ENCODE data around the gene MAP3K15.
"Not testable (repeated sequence)": the region's sequence is repeated elsewhere in the genome, so short reads cannot be mapped to it uniquely, and the experiment has no call there.

MAP3K15 gene

DNA sequence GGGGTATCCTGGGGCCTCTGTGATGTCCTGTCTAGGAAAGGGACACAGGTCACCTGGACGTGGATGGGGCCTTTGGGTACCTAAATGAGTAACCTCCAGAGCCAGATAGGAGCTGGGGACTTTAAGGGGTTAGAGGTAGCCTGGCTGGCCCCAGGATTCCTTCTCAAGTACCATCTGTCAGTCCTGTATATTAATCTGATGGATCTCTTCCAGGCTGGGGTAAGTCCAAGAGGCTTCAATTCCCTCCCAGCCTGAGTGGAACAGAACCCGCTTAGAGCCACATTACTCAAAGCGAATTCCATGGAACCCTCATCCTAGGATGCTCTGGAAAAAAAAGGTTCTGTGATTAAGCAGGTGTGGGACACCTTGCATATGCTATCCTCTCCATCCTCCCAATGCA, 24.8 kb upstream of the MAP3K15 start:
- no peak for DNase-seq (ENCODE audit: low read depth in 2 of 2)

DNA sequence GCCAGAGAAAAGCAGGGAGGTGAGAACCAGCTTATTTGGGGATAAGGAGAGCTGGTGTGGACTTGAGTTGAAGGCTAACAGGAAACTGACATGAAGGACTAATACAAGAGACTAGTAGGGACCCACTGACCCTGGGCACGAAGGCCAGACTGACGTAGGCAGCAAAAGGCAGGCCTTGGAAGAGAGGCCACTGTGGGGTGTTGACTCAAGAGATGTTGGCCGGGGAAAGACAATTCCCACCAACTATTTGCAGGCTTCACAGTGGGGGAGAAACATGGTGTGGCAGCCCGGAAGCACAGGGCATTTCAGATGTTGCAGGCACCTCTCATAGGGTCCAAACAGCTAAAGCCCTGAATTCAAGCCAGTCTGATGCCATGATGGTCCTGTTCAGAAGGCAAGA, 24.4 kb upstream of the MAP3K15 start:
- no peak for DNase-seq (ENCODE audit: low read depth in 2 of 2)

DNA sequence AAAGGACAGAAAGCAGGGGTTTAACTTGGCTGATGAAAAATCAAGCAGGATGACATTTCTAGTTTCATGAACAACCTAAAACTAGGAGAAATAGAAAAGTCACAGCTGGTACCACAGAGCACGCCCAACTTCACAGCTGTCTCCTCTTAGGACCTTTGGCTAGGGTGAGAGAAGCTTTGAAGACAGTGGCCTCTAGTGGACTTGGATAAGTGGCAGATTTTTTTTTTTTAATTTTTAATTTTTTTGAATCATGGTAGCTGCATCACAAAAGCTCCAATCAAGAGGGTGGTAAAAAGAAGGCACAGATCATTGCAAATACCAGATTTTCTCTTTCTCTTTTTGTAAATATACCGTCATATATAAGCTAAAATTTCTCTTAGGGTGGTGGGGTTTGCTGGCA, 20.2 kb upstream of the MAP3K15 start:
- DNase-seq (ENCODE audit: low read depth in 2 of 2) = no peak

DNA sequence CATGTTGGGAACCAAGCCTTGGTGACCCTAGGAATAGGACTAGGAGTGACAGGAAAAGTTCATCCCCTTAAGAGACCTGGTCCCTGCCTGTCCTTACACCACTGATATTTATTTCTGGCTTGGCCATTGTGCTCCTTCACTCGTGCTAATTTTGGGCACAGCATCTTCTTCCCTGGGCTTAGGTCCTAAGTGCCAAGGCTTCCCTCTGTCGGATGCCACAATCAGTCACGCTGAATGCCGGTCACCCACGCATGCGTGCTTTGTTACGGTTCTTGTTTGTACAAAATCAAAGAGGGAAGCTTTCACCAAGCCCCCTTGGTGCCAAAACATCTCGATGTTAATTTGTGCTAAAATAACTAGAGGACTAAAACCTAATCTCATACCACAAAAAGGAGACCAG, 17.4 kb upstream of the MAP3K15 start:
- DNase-seq (ENCODE audit: low read depth in 2 of 2) = no peak

DNA sequence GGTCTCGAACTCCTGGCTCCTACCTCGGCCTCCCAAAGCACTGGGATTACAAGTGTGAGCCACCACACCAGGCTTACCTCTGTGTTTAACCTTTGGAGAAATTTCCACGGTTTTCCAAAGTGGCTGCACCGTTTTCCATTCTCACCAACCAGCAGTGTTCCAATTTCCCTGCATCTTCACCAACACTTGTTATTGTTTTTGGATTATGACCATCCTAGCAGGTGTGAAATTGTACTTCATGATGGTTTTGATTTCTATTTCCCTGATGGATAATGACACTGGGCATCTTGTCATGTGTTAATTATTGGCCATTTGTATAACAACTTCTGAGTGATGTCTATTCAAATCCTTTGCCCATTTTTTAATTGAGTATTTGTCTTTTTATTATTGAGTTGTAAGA, 2.7 kb upstream of the MAP3K15 start:
- no peak for DNase-seq (ENCODE audit: low read depth in 2 of 2)

DNA sequence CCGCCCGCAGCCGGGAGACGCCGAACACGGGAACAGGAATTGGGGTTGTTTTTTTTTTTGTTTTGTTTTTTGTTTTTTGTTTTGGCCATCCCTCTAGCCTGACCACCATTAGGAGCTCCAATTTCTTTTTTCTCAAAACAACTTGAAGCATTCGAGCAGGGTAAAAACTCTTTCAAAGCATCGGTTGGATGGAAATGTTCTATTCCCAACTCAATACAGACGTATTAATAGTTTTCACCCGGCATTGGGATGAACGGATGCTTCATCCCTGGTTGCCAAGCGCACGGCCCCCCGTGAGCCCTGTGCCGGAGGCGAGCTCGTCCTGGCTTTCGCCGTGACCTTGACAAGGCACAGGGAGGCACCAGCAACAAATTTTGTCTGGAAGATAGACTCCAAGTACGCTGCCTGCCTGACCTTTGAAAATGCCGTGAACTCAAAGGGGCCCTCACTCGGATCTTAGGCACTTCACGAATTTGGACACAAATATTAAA, 352 bp upstream of the MAP3K15 start:
- DNase-seq (ENCODE audit: low read depth in 2 of 2) = no peak

DNA sequence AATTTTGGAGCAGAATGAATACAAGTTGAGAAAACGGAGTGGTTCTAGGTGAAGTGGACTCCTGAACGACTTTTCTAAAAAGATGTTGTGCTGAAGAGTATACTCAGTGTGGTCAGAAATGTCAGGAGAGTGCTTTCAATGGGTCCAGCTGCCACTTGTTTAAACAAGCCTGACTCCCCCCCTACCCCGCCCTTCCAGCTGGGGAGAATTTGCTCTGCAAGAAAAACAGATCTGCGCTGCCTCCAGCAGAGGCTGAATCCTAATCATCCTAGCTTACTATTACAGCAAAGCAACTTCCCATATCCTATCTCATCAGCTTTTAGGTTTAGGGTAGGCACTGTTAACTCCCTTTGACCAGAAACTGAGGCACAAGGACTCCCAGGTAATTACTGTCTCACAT, 1.9 kb downstream of the MAP3K15 start:
- DNase-seq (ENCODE audit: low read depth in 2 of 2) = no peak

DNA sequence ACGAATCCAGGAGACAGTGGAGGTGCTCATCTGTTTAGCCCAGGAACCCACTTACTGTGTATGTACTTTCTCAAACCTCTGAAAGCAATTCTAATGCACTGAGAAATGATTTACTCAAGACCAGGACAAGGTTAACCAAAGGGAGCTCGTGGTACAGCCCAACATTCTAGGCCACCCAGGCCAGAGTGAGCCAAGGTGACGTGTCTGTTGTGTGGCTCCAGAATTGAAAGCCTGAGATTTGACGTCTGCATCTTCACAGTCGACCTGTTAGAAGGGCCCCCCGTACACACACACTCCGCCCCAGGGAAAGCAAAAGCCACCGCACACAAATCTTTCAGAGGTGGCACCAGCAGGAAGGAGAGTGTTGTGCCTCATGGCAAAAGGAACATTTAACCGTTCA, 2.3 kb downstream of the MAP3K15 start:
- DNase-seq (ENCODE audit: low read depth in 2 of 2) = no peak

DNA sequence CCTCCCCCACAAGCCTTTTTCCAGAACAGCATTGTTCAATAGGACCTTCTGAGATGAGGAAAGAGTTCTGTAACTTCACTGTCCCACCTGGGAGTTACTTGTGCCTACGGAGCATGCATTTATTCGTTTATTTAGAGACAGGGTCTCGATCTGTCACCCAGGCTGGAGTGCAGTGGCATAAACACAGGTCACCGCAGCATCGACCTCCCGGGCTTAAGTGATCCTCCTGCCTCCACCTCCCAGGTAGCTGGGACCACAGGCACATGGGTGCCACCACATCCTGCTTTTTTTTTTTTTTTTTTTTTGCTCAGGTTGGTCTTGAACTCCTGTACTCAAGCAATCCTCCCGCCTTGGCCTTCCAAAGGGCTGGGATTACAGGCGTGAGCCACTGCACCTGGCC, 2.9 kb downstream of the MAP3K15 start:
- DNase-seq (ENCODE audit: low read depth in 2 of 2) = no peak

DNA sequence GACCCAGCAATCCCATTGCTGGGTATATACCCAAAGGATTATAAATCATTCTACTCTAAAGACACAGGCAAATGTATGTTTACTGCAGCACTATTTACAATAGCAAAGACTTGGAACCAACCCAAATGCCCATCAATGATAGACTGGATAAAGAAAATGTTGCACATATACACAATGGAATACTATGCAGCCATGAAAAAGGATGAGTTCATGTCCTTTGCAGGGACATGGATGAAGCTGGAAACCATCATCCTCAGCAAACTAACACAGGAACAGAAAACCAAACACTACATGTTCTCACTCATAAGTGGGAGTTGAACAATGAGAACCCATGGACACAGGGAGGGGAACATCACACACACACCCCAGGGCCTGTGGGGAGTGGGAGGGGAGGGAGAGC, 3.5 kb downstream of the MAP3K15 start:
- DNase-seq (ENCODE audit: low read depth in 2 of 2) = not testable (repeated sequence)

DNA sequence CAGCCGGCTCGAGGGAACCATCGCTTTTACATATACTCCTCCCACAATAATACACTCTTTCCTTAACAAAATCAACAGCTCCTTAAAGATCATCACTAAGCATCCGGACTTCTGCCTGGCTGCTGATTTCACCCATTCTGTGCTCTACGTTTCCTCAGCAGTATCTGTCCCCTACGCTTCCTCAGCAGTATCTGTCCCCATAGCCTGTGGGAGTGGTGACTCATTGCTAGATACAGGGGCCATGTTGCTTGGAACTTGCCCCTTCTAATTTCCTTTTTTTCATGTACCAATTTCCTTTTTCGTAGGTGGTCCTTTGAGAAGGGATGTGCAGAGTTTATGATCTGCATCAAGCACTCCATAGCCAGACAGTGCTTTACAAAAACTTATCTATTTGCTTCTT, 18.6 kb downstream of the MAP3K15 start:
- DNase-seq (ENCODE audit: low read depth in 2 of 2) = no peak

DNA sequence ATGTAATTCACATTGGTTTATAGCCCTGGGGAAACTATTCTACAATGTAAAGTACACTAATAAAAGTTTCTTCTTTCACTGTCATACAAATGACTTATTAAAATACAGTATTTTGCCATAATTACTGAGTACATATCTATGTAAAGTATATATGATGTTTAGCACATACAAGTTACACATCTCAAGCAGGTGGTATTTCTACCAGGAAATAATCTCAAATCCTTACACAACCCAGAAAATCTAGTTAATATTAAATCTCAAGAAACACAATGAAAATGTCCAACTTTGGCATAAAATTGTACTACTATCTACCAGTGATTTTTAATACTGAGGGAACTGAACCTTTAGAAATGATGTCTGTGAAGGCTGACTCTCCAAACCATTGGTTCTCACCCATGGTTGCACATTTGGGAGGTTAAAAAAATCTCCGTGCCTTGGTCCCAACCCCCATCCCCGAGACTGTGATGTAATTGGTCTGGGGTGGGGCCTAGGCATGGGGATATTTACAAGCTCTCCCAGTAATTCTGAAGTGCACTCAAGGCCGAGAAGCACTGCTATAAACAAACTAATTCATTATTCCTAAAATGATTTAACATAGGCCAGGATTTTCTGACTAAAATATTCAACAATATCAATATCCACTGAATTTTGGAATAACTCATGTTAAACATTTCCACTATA, 27.6 kb downstream of the MAP3K15 start:
- DNase-seq (ENCODE audit: low read depth in 2 of 2) = no peak

DNA sequence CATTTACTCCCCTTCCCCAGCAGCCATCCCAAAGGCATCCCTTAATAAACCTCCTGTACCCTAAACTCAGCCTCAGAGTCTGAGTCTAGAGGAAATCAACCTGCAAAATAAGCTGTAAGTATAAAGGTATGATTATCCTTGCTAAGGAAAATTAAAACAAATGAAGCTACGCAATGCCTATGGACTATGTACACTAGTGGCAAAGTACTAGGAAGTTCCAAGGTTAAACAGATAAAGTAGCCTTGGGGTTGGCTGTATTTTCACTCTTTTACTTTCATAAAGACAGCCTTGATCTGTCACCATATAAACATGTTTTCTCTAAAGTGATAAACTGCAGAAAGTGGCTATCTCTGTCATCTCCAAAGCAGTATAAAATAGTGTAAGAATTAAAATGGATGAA, 35.9 kb downstream of the MAP3K15 start:
- DNase-seq (ENCODE audit: low read depth in 2 of 2) = no peak

DNA sequence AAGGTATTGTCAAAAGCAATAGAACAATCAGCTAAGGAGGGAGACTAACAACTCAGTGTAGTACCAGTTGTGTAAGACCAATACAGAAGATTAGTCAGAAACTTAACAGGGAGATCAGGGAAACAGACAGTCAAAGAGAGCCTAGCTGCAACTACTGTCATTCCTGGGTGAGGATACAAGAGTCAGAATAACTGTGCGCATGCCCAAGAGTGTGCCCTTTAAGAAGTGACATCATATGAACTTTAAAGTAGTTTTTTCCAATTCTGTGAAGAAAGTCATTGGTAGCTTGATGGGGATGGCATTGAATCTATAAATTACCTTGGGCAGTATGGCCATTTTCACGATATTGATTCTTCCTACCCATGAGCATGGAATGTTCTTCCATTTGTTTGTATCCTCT, 46.9 kb downstream of the MAP3K15 start:
- not testable (repeated sequence) for DNase-seq (ENCODE audit: low read depth in 2 of 2)

DNA sequence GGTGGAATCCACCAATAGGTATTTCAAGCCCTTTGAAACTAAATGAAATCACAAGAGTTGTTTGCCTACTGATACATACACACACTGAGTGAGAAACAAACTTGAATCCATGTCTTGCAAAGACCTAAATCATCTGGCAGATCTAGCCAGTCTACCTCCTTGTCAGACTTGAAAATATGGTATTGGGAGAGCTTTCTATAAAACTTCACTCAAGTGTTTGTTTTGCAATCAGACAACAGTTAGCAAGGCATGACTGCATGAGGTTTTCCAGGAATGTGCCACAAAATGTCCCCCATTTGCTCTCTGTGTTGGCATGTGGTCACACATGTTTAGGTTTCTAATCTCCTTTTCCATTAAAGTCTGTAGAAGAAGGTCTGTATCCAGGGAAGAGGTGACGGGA, 52.4 kb downstream of the MAP3K15 start:
- DNase-seq (ENCODE audit: low read depth in 2 of 2) = no peak

DNA sequence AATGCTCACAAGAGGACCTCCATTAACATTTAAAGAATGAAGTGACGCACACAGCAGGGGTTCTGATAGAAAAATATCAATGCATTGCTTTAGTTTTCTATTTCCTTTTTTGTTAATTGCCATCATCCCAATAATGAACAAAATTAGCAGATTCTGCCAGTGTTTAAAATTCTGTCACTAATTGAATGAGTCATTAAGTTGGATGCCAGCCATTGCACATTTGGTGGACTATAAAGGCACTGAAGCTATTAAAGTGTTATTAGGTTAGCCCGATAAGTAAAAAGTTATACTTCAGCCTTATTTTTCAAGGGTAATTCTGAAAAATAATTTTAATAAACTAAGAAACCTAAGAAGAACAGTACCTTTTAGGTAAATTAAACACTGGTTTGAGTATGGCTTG, 53.1 kb downstream of the MAP3K15 start:
- DNase-seq (ENCODE audit: low read depth in 2 of 2) = no peak

DNA sequence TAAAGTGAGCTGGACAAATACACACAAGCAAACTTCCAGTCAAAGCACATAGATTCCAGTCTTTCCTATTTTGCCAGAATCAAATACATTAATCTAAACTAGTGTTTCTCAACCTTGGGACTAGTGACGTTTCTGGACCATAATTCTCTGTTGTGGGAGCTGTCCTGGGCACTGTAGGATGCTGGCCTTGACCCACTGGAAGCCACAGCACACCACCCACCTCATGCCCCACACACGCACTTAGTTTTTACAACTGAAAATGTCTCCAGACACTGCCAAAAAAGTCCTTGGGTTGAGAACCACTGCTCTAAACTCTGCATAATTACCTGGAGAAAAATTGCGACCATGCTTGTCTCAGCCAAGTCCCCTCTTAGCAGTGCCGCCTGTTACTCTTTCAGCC, 57.6 kb downstream of the MAP3K15 start:
- no peak for DNase-seq (ENCODE audit: low read depth in 2 of 2)

DNA sequence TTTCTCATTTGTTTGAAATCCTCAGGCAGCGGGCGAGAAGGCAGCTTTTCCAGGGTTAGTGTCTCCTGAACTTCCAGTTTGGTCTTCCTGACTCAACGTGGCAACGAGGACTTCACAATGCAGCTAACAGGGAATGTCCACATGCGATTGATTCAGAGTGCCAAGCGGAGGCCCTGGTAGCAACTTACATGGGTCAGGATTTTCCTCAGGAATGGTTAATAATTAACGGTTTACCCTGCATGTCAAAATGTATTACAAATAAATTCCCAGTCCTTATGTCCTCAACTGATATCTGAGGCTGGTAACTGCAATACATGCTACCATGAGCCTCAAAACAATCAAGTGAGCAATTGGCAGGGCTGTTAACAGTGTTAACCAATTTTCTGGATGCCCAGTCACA, 67.2 kb downstream of the MAP3K15 start:
- DNase-seq (ENCODE audit: low read depth in 2 of 2) = no peak

DNA sequence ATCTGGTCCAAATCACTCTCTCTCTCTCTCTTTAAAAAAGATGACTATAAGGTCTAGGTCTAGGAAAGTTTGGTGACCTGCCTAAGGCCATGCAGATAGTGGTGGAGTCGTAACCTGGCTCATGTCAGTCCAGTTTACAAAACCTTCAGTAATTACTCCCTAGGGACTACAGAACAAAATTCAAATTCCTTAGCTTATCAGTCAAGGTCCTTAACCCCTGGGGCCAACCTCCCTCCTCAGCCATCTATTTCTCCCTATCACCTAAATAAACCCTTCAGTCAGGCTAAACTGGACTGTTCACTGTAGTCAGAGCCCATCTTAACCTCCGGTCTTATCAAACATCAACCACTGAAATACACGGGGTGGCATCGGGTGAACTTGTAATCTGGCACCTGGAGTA, 68.9 kb downstream of the MAP3K15 start:
- DNase-seq (ENCODE audit: low read depth in 2 of 2) = no peak

DNA sequence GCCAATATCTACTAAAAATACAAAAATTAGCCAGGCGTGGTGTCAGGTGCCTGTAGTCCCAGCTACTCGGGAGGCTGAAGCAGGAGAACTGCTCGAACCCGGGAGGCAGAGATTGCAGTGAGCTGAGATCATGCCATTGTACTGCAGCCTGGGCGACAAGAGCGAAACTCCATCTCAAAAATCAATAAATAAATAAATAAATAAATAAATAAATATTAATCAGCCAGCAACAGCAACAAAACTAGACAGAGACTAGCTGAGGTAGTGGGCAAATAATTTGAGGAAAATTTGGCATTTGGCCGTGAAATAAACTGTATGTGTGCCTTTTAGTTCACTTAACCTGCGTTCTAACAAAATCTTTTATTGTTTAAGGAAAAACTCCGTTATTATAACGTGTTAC, 69.5 kb downstream of the MAP3K15 start:
- not testable (repeated sequence) for DNase-seq (ENCODE audit: low read depth in 2 of 2)

DNA sequence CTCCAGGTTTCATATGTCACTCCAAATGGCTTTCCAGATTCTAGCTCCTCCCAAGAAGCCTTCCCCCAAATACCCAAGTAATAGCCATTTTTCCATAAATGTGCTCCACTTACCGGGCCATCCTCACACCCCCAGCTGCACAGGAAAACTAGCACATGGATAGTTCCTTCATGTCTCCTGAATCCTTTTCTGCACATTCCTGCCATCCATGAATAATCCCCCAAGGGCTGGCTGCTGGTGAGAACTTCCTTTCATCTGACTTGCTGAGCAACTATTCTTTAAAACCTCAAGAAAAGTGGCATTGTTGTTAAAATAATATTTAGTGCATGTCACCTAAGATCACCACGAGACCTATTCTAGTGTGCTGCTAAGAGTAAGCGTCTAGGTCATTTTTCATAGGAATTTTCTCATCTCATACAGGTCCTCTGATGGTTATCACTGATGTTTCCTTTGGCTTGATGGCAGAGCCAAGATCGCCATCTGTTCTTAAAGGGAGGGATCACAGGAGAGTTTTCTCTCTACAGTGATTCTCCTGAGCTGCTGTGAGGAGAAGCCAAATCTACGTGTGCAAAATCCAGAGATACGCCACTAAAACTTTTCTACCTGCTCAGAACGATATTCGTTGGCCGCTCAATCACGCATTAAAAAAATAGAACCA, 71.3 kb downstream of the MAP3K15 start:
- no peak for DNase-seq (ENCODE audit: low read depth in 2 of 2)

DNA sequence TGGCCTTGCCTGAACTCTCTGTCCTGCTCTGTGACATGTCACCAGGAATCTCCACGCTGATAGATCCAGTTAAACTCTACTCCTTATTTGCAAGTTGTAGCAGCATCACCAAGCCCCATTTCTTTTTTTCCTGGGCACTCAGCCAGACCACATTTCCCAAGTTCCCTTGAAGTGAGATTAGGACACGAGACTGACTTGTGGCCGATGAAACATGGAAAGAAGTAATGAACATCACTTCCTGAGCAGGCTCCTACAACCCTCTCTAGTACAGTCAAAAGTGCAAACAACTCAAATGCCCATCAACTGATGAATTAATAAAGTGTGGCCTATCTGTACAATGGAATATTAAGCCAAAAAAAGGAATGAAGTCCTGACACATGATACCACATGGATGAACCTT, 74.6 kb downstream of the MAP3K15 start:
- DNase-seq (ENCODE audit: low read depth in 2 of 2) = peak in 1 of 2 experiments; percentile 5

DNA sequence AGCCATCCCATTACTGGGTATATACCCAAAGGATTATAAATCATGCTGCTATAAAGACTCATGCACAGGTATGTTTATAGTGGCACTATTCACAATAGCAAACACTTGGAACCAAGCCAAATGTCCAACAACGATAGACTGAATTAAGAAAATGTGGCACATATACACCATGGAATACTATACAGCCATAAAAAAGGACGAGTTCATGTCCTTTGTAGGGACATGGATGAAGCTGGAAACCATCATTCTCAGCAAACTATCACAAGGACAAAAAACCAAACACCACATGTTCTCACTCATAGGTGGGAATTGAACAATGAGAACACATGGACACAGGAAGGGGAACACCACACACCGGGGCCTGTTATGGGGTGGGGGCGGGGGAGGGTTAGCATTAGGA, 92.6 kb downstream of the MAP3K15 start:
- DNase-seq (ENCODE audit: low read depth in 2 of 2) = not testable (repeated sequence)

DNA sequence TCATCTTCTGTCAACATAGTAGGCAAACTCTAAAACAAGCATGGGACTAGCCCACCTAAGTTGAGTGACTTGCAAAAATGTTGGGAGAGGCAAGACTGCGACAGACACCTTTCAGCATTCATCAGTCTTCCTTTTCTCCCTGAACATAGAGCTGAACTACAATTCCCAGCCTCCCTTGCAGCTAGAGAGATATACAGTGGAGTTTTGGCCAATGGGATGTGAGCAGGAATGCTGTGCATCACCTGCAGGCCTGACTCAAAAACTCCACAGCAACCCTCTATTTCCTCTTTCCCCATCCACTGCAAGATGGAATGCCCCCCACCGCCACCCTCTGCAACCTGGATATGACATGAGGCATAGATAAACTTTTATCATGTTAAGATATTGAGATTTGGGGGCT, 105.0 kb downstream of the MAP3K15 start:
- DNase-seq (ENCODE audit: low read depth in 2 of 2) = no peak

All from fibroblast of skin of left biceps (primary cell).